ENCODE measurements around the gene CALHM1.

CALHM1 gene

GRCh38 chr10:103416436-103417147 lies 42.1 kb downstream of the CALHM1 start:
- H3K27me3 ChIP-seq (ENCODE audit: control insufficient read depth, insufficient read depth, low read length): no peaks in the 10 kb centered on the region
- H3K4me1 ChIP-seq (ENCODE audit: control insufficient read depth, insufficient read depth, low read length): no peaks in the 10 kb centered on the region
- H3K4me3 ChIP-seq (ENCODE audit: low read depth, low read length): no peak overlapping the region
- no peak overlapping the region for H3K9ac ChIP-seq (ENCODE audit: low read depth, low read length)
- no peaks in the 10 kb centered on the region for H3K9me3 ChIP-seq (ENCODE audit: control insufficient read depth, insufficient read depth, low read length)
- peaks cover 74% of the 10 kb centered on the region for H3K36me3 ChIP-seq (ENCODE audit: control insufficient read depth, insufficient read depth, low read length)

- no peak overlapping the region for H3K4me3 ChIP-seq (ENCODE audit: low read depth, low read length)
- no peak overlapping the region for H3K9ac ChIP-seq (ENCODE audit: low read depth, low read length)
- no peaks in the 10 kb centered on the region for H3K9me3 ChIP-seq (ENCODE audit: control insufficient read depth, insufficient read depth, low read length)
- H3K4me1 ChIP-seq (ENCODE audit: control insufficient read depth, insufficient read depth, low read length): no peaks in the 10 kb centered on the region
- H3K36me3 ChIP-seq (ENCODE audit: control insufficient read depth, insufficient read depth, low read length): peaks cover 75% of the 10 kb centered on the region
- H3K27me3 ChIP-seq (ENCODE audit: control insufficient read depth, insufficient read depth, low read length): no peaks in the 10 kb centered on the region
Measured at GRCh38 chr10:103415581-103415980, 43.1 kb downstream of the CALHM1 start.

GRCh38 chr10:103413564-103413963 lies 45.1 kb downstream of the CALHM1 start:
- H3K36me3 ChIP-seq (ENCODE audit: control insufficient read depth, insufficient read depth, low read length): peaks cover 65% of the 10 kb centered on the region
- no peaks in the 10 kb centered on the region for H3K9me3 ChIP-seq (ENCODE audit: control insufficient read depth, insufficient read depth, low read length)
- no peak overlapping the region for H3K9ac ChIP-seq (ENCODE audit: low read depth, low read length)

More at GRCh38 chr10:103413564-103413963, 45.1 kb downstream of the CALHM1 start:
- Histone ChIP-seq H3K4me1 (ENCODE audit: control insufficient read depth, insufficient read depth, low read length) (no peaks in the 10 kb centered on the region), H3K4me3 (ENCODE audit: low read depth, low read length) (no peak overlapping the region), H3K27me3 (ENCODE audit: control insufficient read depth, insufficient read depth, low read length) (no peaks in the 10 kb centered on the region)
